GM18858 (cell line): ENCODE measurements around the gene BCKDHB.

Experiments used
- ATAC-seq: cut with Tn5 transposase; IDR thresholded peaks from one replicate; pipeline ENCODE4 v1.9.1; 2021; ENCODE audit not compliant: unreplicated experiment

Gene BCKDHB

GRCh38 chr6:80364149-80364548, 257.7 kb downstream of the BCKDHB start:
- ATAC-seq: no peak

DNA sequence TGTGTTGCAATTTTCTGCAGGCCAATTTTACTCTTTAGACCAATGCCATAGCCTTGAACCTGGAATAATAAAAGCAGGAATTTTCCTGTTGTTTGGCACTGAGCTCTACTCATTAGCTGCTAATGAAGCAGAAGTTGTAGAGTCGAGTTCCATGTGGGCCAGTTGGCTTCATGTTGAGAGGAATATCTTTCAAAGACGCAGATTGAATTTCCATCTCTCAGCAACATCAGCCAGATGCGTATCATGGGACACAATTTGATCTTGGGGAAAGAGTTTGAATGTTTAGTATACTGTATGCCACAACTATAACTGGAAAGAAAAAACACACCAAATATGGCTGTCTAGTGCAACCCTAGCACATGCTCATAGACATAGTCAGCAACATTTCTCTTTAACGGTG, 259.6 kb downstream of the BCKDHB start:
- ATAC-seq: no peak

- ATAC-seq: no peak
These were observed 260.2 kb downstream of the BCKDHB start for GRCh38 chr6:80366714-80367113.

- ATAC-seq: no peak
These were observed 269.9 kb downstream of the BCKDHB start for GRCh38 chr6:80376411-80376810.

- ATAC-seq: no peak
These were observed 274.1 kb downstream of the BCKDHB start for GRCh38 chr6:80380566-80380965.

GRCh38 chr6:80382811-80383210, 276.3 kb downstream of the BCKDHB start:
- no peak for ATAC-seq

DNA sequence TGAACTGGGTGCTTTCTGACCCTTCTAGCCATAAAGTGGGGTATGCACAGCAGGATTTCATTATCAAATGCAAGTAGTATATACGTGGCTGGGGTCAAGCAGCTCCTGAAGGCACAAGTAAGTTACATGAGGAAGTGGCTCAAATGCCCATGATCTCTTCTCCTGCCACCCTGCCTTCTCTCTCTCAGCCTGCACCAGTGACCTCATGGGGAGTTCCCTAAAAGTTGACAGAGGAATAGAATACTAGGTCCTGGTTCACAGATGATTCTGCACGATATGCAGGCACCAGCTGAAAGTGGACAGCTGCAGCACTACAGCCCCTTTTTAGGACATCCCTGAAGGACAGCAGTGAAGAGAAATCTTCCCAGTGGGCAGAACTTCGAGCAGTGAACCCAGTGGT, 282.0 kb downstream of the BCKDHB start:
- no peak for ATAC-seq
